Measurements from ENCODE around the gene SCEL.

DNA sequence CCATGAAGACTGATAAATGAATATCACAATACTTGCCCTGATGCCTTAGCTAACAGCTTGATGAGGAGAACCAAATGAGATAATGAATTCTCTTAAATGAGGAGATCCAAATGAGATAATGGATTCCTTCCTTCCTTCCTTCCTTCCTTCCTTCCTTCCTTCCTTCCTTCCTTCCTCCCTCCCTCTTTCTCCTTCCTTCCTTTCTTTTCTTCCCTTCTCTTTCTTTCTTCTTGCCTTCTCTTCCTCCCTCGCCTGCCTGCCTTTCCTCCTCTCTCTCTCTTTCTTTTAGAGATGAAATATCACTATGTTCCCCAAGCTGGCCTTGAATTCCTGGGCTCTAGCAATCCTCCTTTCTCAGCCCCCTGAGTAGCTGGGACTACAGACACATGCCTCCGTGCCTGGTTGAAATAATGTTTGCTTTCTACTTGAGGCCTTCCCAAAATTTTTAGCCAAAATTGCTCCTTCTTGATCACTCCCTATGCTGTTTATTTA, 158.0 kb downstream of the SCEL start:
- TF ChIP-seq SIN3A (IDR thresholded peaks at IDR 0.05; ENCODE audit: borderline replicate concordance, insufficient read depth, low read length) (no peak), POLR2AphosphoS5 (IDR thresholded peaks at IDR 0.05; ENCODE audit: low read depth, low read length) (no peak), FOXP2 (optimal IDR thresholded peaks at IDR 0.05; ENCODE audit: borderline replicate concordance, extremely low read depth, extremely low read length, insufficient read depth) (no peak), TAF1 (IDR thresholded peaks at IDR 0.05; ENCODE audit: borderline replicate concordance, insufficient read depth, low read length) (no peak)
- TF ChIP-seq, protein P1, sequence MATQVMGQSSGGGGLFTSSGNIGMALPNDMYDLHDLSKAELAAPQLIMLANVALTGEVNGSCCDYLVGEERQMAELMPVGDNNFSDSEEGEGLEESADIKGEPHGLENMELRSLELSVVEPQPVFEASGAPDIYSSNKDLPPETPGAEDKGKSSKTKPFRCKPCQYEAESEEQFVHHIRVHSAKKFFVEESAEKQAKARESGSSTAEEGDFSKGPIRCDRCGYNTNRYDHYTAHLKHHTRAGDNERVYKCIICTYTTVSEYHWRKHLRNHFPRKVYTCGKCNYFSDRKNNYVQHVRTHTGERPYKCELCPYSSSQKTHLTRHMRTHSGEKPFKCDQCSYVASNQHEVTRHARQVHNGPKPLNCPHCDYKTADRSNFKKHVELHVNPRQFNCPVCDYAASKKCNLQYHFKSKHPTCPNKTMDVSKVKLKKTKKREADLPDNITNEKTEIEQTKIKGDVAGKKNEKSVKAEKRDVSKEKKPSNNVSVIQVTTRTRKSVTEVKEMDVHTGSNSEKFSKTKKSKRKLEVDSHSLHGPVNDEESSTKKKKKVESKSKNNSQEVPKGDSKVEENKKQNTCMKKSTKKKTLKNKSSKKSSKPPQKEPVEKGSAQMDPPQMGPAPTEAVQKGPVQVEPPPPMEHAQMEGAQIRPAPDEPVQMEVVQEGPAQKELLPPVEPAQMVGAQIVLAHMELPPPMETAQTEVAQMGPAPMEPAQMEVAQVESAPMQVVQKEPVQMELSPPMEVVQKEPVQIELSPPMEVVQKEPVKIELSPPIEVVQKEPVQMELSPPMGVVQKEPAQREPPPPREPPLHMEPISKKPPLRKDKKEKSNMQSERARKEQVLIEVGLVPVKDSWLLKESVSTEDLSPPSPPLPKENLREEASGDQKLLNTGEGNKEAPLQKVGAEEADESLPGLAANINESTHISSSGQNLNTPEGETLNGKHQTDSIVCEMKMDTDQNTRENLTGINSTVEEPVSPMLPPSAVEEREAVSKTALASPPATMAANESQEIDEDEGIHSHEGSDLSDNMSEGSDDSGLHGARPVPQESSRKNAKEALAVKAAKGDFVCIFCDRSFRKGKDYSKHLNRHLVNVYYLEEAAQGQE (IDR thresholded peaks at IDR 0.05; ENCODE audit: insufficient read depth in 1 of 2, low read depth in 2 of 2, low read length in 2 of 2) = no peak

Data from PFSK-1 (cell line).